NCI-H446 (cell line): ENCODE results near the gene ZDBF2.
"Not testable (repeated sequence)": the region's sequence is repeated elsewhere in the genome, so short reads cannot be mapped to it uniquely, and the experiment has no call there.

Experiments
- DNase-seq, 2 experiments: peaks; one replicate each; lab custom pipeline; 2025; lab: John Stamatoyannopoulos, UW

The ZDBF2 gene

GRCh38 chr2:206259376-206260187 lies 14.9 kb upstream of the ZDBF2 start:
- DNase-seq, result no peak

DNA sequence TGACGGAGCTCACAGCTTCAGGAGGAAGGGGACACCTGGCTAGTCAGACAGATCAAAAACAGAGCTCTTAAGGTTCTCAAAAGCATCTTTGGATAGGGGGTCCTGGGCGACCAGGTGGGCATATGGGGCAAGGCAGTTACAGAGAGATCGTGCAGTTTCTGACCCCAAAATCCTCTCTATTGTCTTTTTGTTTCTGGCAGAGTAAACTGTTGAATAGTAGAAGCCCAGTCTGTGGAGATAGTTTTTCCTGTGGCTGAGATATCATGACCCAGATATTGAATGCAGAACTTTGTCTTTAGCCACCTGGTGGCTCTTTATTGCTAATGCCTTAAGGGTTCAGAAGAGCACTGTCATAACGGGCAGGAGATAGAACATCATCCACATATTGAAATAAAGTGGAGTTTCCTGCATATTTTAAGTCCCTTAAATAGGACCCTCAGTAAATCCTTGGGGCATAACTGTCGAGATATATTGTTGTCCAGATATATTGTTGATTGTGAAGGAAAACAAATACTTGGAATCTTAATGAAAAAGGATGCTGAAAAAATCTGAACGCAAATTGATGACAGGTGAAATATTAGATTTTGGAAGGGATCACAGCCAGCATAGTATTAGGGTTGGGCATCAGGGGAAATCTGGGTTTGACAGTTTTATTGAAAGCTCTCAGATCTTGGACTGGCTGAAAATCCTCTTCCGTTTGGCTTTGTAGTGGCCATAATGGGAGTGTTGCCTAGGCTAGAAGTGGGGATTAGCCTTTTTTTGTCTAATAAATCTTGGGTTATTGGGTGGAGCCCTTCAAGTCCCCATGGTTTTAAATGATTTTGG lies 14.1 kb upstream of the ZDBF2 start:
- peak in 1 of 2 experiments; percentile 4 for DNase-seq

DNA sequence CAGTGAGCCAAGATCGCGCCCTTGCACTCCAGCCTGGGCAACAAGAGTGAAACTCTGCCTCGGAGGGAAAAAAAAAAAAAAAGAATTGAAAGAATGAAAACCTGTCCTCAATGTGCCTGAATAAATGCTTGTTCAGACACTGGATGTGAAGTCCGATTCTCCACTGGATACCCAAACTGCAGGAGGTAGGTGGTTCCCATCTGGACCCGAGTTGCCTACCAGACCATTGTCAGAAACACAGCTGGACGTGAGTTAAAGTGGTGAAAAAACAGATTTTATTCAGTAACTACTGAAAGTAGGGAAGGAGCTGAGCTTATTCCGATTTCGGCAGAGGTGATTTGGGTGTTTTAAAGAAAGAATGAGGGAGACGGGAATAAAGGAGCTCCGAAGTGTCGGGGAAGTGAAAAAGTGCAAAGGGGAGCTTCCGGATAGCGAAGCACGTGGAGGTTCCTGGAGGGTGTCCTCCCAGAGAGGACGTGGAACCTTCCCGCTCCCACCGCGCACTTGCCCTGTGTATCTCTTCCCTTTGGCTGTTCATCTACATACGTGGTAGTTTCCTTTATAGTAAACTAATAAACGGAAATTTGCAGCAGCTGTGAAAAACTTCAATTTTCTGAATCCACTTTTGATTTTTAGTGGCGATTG lies 10.4 kb upstream of the ZDBF2 start:
- no peak for DNase-seq

DNA sequence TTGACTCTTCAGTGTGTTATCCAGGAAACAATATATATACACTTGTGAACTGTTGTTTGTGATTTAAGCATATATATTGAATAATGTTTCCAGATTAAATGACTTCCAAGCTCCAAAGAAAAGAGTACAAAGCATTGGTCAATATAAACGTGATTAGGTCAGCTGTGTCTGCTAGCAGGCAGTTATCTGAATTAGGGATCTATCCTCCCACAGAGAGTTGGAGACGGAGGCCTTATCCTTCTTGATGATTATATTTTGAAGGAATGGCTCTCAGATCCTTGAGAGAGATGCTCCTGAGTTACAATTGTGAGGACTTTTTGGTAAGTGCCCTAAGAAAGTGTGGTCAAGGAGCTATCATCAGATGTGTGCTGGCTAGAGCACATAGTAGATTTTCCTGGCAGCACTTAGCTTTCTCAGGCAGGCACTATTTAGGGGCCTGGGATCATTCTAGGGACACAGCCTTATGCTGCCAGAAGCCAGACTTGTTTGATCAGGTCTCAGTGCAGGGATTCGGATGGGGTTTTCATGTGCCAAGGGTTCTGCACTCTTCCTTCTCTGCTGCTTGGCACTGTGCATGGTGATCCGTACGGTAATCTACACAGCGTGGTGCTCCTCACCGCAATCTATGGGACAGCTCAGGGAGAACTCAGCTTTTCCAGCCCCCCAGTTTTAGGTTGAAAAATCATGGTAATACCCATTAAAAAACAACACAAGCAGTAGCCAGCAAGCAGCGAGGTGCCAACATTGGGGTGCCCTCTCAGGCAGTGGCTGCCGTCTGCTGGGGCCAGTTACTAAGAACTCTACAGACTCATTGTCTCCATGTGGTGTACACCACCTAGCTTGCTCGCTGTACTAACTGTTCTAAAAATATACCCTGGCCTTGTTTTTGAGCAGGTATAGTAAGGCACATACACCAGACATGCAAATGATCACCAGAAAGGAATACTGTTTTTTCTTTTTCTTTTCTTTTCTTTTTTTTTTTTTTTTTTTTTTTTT lies 8.0 kb upstream of the ZDBF2 start:
- DNase-seq, result no peak

DNA sequence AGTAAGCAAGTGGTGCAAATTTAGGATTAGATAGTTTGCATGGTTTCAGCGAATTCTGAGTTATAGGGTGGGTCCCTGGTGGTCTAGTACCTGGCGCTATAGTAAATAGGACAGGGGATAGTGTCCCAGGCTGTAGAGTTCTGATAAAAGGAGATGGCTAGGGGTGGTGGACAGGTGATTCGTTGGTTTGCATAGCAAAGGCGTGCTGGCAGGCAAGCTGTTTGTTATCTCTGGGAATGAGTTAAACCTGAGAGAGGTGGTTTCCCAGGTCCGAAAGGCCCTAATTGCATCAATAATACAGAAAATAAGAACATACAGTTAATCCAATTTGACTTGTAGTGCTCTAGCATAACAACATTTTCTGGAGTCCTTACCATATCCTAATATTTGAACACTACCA lies 6.9 kb upstream of the ZDBF2 start:
- no peak for DNase-seq

DNA sequence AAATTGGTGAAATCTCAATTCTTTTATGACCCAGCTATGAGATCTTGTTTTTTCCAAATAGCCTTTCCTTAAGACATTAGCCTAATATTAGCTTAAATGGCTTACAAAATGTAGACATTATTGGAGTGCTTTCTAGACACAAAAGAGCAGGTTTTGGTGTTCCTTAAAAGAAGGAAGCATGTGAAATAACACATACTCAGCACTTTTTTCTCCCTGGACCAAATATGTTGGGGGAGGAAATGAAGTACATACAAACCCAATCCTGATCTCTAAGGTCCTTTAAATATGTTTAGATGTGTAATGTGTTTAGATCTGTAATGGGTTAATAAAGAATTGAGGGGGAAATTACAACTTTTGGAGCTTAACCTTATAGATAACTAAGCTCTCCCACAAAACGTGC lies 3.4 kb upstream of the ZDBF2 start:
- no peak for DNase-seq

DNA sequence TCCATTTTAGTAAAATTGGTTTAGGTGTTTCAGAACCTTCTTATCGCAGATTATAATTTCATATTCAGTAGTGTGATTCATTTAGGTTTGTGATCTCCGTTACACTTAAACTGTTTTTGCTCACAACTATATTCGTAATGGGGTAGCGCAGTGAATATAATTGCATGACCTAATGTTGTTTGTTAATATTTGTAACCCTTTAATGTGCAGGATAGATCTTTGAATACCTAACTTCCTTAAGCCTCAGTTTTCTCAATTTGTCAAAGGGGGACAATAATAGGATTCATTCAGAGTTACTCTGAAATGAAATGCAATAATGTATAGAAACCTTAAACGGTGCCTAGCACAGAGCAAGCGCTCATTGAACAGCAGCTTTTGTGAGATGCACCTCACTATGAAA lies 558 bp upstream of the ZDBF2 start:
- DNase-seq, result no peak

GRCh38 chr2:206275312-206276055 lies 1.0 kb downstream of the ZDBF2 start:
- peak in 1 of 2 experiments; percentile 30 for DNase-seq

GRCh38 chr2:206276169-206276942 lies 1.9 kb downstream of the ZDBF2 start:
- DNase-seq, result no peak

DNA sequence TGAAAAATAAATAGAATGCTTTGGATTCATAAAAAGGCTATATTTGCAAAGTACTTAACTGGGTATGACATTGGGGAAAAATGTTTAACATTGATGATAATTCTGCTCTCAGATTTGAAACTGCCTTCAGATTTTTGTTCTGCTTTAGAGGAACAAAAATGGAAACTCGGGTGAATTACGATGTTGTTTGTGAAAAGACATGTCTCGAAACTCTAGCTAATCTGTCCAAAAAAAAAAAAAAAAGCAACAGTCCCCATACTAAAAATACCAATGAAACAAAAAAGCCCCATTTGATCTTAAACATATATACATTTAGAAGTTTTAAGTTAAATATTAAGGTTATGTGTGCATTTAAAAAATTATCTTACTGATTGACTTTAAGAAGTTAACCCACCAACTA lies 3.0 kb downstream of the ZDBF2 start:
- no peak for DNase-seq

DNA sequence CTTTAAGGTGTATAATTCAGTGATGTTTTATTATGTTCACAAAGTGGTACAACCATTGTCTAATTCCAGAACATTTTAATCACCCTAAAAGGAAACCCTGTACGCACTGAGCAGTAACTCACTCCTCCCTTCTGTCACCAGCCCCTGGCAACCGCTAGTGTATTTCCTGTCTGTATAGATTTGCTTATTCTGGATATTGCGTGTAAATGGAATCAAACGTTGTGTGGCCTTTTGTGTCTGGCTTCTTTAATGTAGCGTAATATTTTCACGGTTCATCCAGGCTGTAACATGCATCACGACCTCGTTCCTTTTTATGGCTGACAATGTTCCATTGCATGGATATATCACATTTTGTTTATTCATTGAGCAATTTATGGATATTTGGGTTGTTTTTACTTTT lies 8.3 kb downstream of the ZDBF2 start:
- no peak for DNase-seq

- no peak for DNase-seq
These were observed 12.7 kb downstream of the ZDBF2 start for GRCh38 chr2:206287197-206287596.

- DNase-seq, result no peak
These were observed 14.9 kb downstream of the ZDBF2 start for GRCh38 chr2:206289391-206289790.

- no peak for DNase-seq
These were observed 21.7 kb downstream of the ZDBF2 start for GRCh38 chr2:206296128-206296527.

GRCh38 chr2:206299608-206300007 lies 25.1 kb downstream of the ZDBF2 start:
- DNase-seq, result not testable (repeated sequence)

- DNase-seq, result no peak
These were observed 31.2 kb downstream of the ZDBF2 start for GRCh38 chr2:206305523-206306245.

DNA sequence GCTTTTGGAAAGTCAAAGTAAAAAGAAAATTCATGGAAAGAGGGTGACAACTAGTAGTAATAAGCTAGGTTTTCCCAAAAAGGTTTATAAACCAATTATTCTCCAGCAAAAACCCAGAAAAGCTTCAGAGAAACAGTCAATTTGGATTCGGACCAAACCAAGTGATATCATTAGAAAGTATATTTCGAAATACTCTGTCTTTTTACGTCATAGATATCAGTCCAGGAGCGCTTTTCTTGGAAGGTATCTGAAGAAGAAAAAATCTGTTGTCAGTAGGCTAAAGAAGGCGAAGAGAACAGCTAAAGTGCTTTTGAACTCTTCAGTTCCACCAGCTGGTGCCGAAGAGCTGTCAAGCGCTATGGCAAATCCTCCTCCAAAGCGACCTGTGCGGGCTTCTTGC lies 36.6 kb downstream of the ZDBF2 start:
- DNase-seq, result no peak

GRCh38 chr2:206316141-206316540 lies 41.7 kb downstream of the ZDBF2 start:
- DNase-seq, result no peak

DNA sequence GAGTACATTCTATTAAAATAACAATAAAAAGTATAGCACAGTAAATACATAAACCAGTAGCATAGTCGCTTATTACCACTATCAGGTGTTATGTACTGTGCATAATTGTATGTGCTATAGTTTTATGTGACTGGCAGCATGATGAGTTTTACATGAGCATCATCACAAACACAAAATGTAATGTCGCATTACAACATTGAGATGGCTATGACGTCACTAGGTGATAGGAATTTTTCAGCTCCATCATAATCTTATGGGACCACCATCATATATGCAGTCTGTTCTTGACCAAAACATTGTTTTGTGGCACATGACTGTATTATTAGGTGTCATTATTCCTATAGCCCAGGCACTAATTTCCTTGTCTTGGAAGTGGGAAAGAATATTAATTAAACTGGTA lies 48.6 kb downstream of the ZDBF2 start:
- no peak for DNase-seq
